Activated T-cell treated with anti-CD3 and anti-CD28 coated beads, Interleukin-2, amount 50 U/mL, for 4 hours (primary cell): ENCODE data around the gene KRT79. TPM values are rescaled to one million over a fixed set of nuclear protein-coding genes. Genes with fewer than 3 reads are reported as not detected.
"Not testable (repeated sequence)": the region's sequence is repeated elsewhere in the genome, so short reads cannot be mapped to it uniquely, and the experiment has no call there.

ENCODE experiments used
- ATAC-seq, 2 donors: fragments of 200-7000 bp; cut with Tn5 transposase; one replicate each; pipeline ENCODE4 v1.10.0; 2021
- DNase-seq: peaks from one replicate; pipeline ENCODE4 v3.0.0-alpha.2; 2020
- H3K27me3 Mint-ChIP-seq: one replicate; pipeline ENCODE4 v1.8.0; 2021; ENCODE audit warnings: low read depth, mixed read lengths
- H3K36me3 Mint-ChIP-seq: one replicate; pipeline ENCODE4 v1.8.0; 2022; ENCODE audit warnings: mixed read lengths; ENCODE audit not compliant: insufficient read depth
- H3K4me1 Mint-ChIP-seq: one replicate; pipeline ENCODE4 v1.8.0; 2021; ENCODE audit warnings: low read depth, mixed read lengths
- H3K4me3 Mint-ChIP-seq: one replicate; pipeline ENCODE4 v1.8.0; 2021; ENCODE audit warnings: mild to moderate bottlenecking, moderate library complexity, mixed read lengths
- H3K9me3 Mint-ChIP-seq: one replicate; pipeline ENCODE4 v1.8.0; 2021; ENCODE audit warnings: mixed read lengths
- total RNA-seq, 3 donors: library from RNA; stranded (reverse); gene quantifications; one replicate each; pipeline ENCODE4 v1.2.1, GENCODE V29; 2021

KRT79 gene
- total RNA-seq, 3 donors from 2014 or later = 0.10 to 0.16 TPM; not detected in 1

GRCh38 chr12:52870361-52871290 is 36.5 kb upstream of the KRT79 start:
- H3K4me1 Mint-ChIP-seq = peaks cover 38% of the 10 kb centered on the region
- ATAC-seq = peak; percentile 68 to 74
- peak; percentile 77 for DNase-seq
- no peak overlapping the region for H3K4me3 Mint-ChIP-seq
- no peaks in the 10 kb centered on the region for H3K36me3 Mint-ChIP-seq
- no peaks in the 10 kb centered on the region for H3K9me3 Mint-ChIP-seq
- no peaks in the 10 kb centered on the region for H3K27me3 Mint-ChIP-seq

- H3K4me1 Mint-ChIP-seq = peaks cover 26% of the 10 kb centered on the region
- H3K4me3 Mint-ChIP-seq = no peak overlapping the region
- no peaks in the 10 kb centered on the region for H3K36me3 Mint-ChIP-seq
- peak in 1 of 2 donors; percentile 39 for ATAC-seq
- no peaks in the 10 kb centered on the region for H3K27me3 Mint-ChIP-seq
- DNase-seq = peak; percentile 47
- H3K9me3 Mint-ChIP-seq = no peaks in the 10 kb centered on the region
Observed at GRCh38 chr12:52867642-52868041, 33.5 kb upstream of the KRT79 start.

- no peak for ATAC-seq
- H3K4me3 Mint-ChIP-seq = no peak overlapping the region
Observed at GRCh38 chr12:52867152-52867551, 33.0 kb upstream of the KRT79 start.

GRCh38 chr12:52865090-52865944 is 31.2 kb upstream of the KRT79 start:
- DNase-seq (no peak), ATAC-seq (no peak)
- no peaks in the 10 kb centered on the region for H3K36me3 Mint-ChIP-seq
- no peaks in the 10 kb centered on the region for H3K9me3 Mint-ChIP-seq
- no peaks in the 10 kb centered on the region for H3K27me3 Mint-ChIP-seq
- no peak overlapping the region for H3K4me3 Mint-ChIP-seq
- peaks cover 22% of the 10 kb centered on the region for H3K4me1 Mint-ChIP-seq

More at GRCh38 chr12:52867152-52867551, 33.0 kb upstream of the KRT79 start:
- no peak for DNase-seq
- no peaks in the 10 kb centered on the region for H3K9me3 Mint-ChIP-seq
- no peaks in the 10 kb centered on the region for H3K27me3 Mint-ChIP-seq
- no peaks in the 10 kb centered on the region for H3K36me3 Mint-ChIP-seq
- H3K4me1 Mint-ChIP-seq = peaks cover 26% of the 10 kb centered on the region

GRCh38 chr12:52862023-52862422 is 27.9 kb upstream of the KRT79 start:
- ATAC-seq (no peak), DNase-seq (no peak)
- no peaks in the 10 kb centered on the region for H3K9me3 Mint-ChIP-seq
- H3K36me3 Mint-ChIP-seq = no peaks in the 10 kb centered on the region
- H3K27me3 Mint-ChIP-seq = no peaks in the 10 kb centered on the region
- H3K4me1 Mint-ChIP-seq = peaks cover 6% of the 10 kb centered on the region
- H3K4me3 Mint-ChIP-seq = no peak overlapping the region

GRCh38 chr12:52861511-52861910 is 27.4 kb upstream of the KRT79 start:
- Mint-ChIP-seq H3K27me3 (no peaks in the 10 kb centered on the region), H3K36me3 (no peaks in the 10 kb centered on the region), H3K4me3 (no peak overlapping the region), H3K9me3 (no peaks in the 10 kb centered on the region), H3K4me1 (peaks cover 5% of the 10 kb centered on the region)
- no peak for ATAC-seq
- DNase-seq = no peak

- ATAC-seq (no peak), DNase-seq (no peak)
- peaks cover 5% of the 10 kb centered on the region for H3K4me1 Mint-ChIP-seq
- no peak overlapping the region for H3K4me3 Mint-ChIP-seq
- no peaks in the 10 kb centered on the region for H3K27me3 Mint-ChIP-seq
- H3K36me3 Mint-ChIP-seq = no peaks in the 10 kb centered on the region
- H3K9me3 Mint-ChIP-seq = no peaks in the 10 kb centered on the region
Observed at GRCh38 chr12:52860102-52860823, 26.2 kb upstream of the KRT79 start.

GRCh38 chr12:52857500-52857899 is 23.4 kb upstream of the KRT79 start:
- Mint-ChIP-seq H3K4me3 (no peak overlapping the region), H3K27me3 (no peaks in the 10 kb centered on the region), H3K9me3 (no peaks in the 10 kb centered on the region), H3K36me3 (no peaks in the 10 kb centered on the region), H3K4me1 (peaks cover 2% of the 10 kb centered on the region)
- ATAC-seq (no peak), DNase-seq (no peak)

GRCh38 chr12:52856787-52857186 is 22.7 kb upstream of the KRT79 start:
- no peak overlapping the region for H3K4me3 Mint-ChIP-seq
- no peaks in the 10 kb centered on the region for H3K27me3 Mint-ChIP-seq
- no peaks in the 10 kb centered on the region for H3K36me3 Mint-ChIP-seq
- no peak for DNase-seq
- H3K4me1 Mint-ChIP-seq = peaks cover 2% of the 10 kb centered on the region
- ATAC-seq = no peak
- no peaks in the 10 kb centered on the region for H3K9me3 Mint-ChIP-seq

- H3K36me3 Mint-ChIP-seq, H3K27me3 Mint-ChIP-seq, ATAC-seq, H3K4me1 Mint-ChIP-seq, H3K4me3 Mint-ChIP-seq, H3K9me3 Mint-ChIP-seq, DNase-seq: not testable (repeated sequence)
Observed at GRCh38 chr12:52856077-52856476, 22.0 kb upstream of the KRT79 start.

GRCh38 chr12:52851787-52852186 is 17.7 kb upstream of the KRT79 start:
- Mint-ChIP-seq H3K9me3 (no peaks in the 10 kb centered on the region), H3K27me3 (no peaks in the 10 kb centered on the region), H3K4me1 (no peaks in the 10 kb centered on the region), H3K4me3 (no peak overlapping the region), H3K36me3 (no peaks in the 10 kb centered on the region)
- ATAC-seq = no peak
- DNase-seq = no peak

- no peak for DNase-seq
- Mint-ChIP-seq H3K36me3 (no peaks in the 10 kb centered on the region), H3K9me3 (no peaks in the 10 kb centered on the region), H3K27me3 (no peaks in the 10 kb centered on the region), H3K4me3 (no peak overlapping the region), H3K4me1 (no peaks in the 10 kb centered on the region)
- no peak for ATAC-seq
Observed at GRCh38 chr12:52850681-52851080, 16.6 kb upstream of the KRT79 start.

- no peak overlapping the region for H3K4me3 Mint-ChIP-seq
- H3K9me3 Mint-ChIP-seq = no peaks in the 10 kb centered on the region
- peaks cover 3% of the 10 kb centered on the region for H3K27me3 Mint-ChIP-seq
- DNase-seq = no peak
- ATAC-seq = no peak
- H3K36me3 Mint-ChIP-seq = no peaks in the 10 kb centered on the region
- no peaks in the 10 kb centered on the region for H3K4me1 Mint-ChIP-seq
Observed at GRCh38 chr12:52849511-52849910, 15.4 kb upstream of the KRT79 start.

- DNase-seq (no peak), ATAC-seq (no peak)
- no peak within 1 kb of the TSS for H3K4me3 Mint-ChIP-seq
- H3K27me3 Mint-ChIP-seq = peaks cover 3% of the 10 kb centered on the region
- no peaks in the 10 kb centered on the region for H3K4me1 Mint-ChIP-seq
- H3K9me3 Mint-ChIP-seq = no peaks in the 10 kb centered on the region
- no peaks in the 10 kb centered on the region for H3K36me3 Mint-ChIP-seq
Observed at GRCh38 chr12:52848661-52849255, 14.6 kb upstream of the KRT79 start, which contains the start of gene KRT78. Gene KRT78 (minus strand): TSS chr12:52848994. CDS start chr12:52848930, 64 bp downstream.
